Neural cell (in vitro differentiated cells): ENCODE results near the gene PNISR. TPM values are rescaled to one million over a fixed set of nuclear protein-coding genes. Genes with fewer than 3 reads are reported as not detected.

Experiments used
- polyA plus RNA-seq: library from polyadenylated mRNA; depleted of rRNA; stranded (reverse); fragments of >200 nt; gene quantifications from 2 replicates; pipeline ENCODE4 v1.2.3, GENCODE V29; 2014

Gene PNISR
- polyA plus RNA-seq, 1 donor from 2014 or later, result 391 TPM

Other genes with a start within 250 kb of the PNISR start
- gene FAXC, start 75.6 kb downstream of the PNISR start, polyA plus RNA-seq, result 106 and 130 TPM in 2 replicates
- gene COQ3, start 31.1 kb downstream of the PNISR start, polyA plus RNA-seq, result 23.0 and 23.5 TPM in 2 replicates
- gene USP45, start 90.1 kb upstream of the PNISR start, polyA plus RNA-seq, result 5.7 and 6.2 TPM in 2 replicates
- 111 and 117 TPM in 2 replicates for gene CCNC, start 143.4 kb upstream of the PNISR start, polyA plus RNA-seq
- gene PRDM13, start 181.5 kb upstream of the PNISR start, polyA plus RNA-seq, result not detected in 2 replicates